ENCODE measurements around the gene TXLNA.
"Not testable (repeated sequence)": the region's sequence is repeated elsewhere in the genome, so short reads cannot be mapped to it uniquely, and the experiment has no call there.

TXLNA gene

DNA sequence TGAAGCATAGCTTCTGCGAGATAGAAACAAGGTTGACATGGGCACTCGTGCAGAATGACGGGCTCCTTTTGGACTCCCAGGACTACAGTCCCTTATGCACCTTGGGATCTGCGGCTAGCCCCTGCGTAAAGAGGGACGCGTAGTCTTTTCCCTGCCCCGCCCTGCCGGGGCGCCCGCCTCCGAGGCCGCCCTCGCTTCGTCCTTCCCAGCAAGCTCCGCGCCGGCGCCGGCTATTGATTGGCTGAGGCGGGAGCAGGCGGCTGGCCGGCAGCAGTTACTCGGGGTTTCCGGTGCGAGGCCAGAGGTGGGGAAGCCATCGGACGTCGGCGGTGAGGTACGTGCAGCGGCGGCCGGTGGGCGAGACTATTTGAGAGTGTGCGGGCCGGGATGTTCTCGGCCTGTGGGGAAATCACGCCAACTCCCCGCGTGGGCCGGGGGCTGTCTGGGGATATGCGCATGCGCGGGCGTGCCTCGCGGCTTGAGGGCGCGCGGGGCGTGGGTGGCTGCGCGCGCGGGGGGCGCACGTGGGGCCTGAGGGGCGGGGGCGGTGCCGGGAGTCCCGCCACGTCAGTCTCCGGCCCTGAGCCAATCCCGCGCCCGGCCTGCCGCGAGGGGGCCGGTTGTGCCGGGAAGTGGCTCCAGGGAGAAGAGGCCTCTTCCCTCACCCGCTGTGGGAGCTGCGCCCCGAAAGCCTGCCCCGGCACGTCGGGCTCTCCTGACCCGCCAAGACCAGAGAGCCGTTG lies at the start of gene TXLNA:
Gene TXLNA, plus strand, starts transcription at position 233 of the 743 bp plus-strand sequence. CDS start 671 bp downstream, outside the sequence.
- peaks cover 36% of the 10 kb centered on the region for H3K36me3 ChIP-seq (ENCODE audit: insufficient read depth, low read length)
- H3K4me3 ChIP-seq (ENCODE audit: low read length) = peak within 1 kb of the TSS; percentile 76
- no peaks in the 10 kb centered on the region for H3K27me3 ChIP-seq (ENCODE audit: insufficient read depth, low read length)
- H3K9me3 ChIP-seq (ENCODE audit: low read length) = no peaks in the 10 kb centered on the region
- peak within 1 kb of the TSS; percentile 18 for H2AFZ ChIP-seq (ENCODE audit: low read depth, low read length)
- H3K4me1 ChIP-seq (ENCODE audit: insufficient read depth, low read length) = peaks cover 19% of the 10 kb centered on the region

DNA sequence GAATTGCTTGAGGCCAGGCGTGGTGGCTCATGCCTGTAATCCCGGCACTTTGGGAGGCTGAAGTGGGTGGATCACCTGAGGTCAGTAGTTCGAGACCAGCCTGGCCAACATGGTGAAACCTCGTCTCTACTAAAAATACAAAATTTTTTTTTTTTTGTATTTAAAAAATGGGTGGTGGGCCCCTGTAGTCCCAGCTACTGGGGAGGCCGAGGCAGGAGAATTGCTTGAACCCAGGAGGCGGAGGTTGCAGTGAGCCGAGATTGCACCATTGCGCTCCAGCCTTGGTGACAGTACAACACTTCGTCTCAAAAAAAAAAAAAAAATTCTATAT lies 45.6 kb upstream of the TXLNA start:
- not testable (repeated sequence) for H3K4me3 ChIP-seq (ENCODE audit: low read length); H3K9me3 ChIP-seq (ENCODE audit: low read length); H3K4me1 ChIP-seq (ENCODE audit: insufficient read depth, low read length); H3K27me3 ChIP-seq (ENCODE audit: insufficient read depth, low read length); H2AFZ ChIP-seq (ENCODE audit: low read depth, low read length); H3K36me3 ChIP-seq (ENCODE audit: insufficient read depth, low read length)

DNA sequence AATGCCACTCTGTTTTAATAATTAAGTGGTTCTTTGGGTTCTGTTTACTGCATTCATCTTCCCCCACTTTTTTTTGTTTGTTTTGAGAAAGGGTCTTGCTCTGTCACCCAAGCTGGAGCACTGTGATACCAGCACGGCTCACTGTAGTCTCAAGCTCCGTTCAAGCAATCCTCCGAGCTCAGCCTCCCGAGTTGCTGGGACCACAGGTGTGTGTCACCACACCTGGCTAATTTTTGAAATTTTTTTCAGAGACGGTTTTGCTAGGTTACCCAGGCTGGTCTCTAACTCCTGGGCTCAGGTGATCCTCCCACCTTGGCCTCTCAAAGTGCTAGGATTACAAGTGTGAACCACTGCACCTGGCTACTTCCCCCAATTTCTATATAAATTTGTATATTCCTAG lies 42.4 kb upstream of the TXLNA start:
- no peak overlapping the region for H3K4me3 ChIP-seq (ENCODE audit: low read length)
- no peaks in the 10 kb centered on the region for H3K36me3 ChIP-seq (ENCODE audit: insufficient read depth, low read length)
- no peaks in the 10 kb centered on the region for H3K27me3 ChIP-seq (ENCODE audit: insufficient read depth, low read length)
- H3K9me3 ChIP-seq (ENCODE audit: low read length) = no peaks in the 10 kb centered on the region
- no peak overlapping the region for H2AFZ ChIP-seq (ENCODE audit: low read depth, low read length)
- peaks cover 3% of the 10 kb centered on the region for H3K4me1 ChIP-seq (ENCODE audit: insufficient read depth, low read length)

DNA sequence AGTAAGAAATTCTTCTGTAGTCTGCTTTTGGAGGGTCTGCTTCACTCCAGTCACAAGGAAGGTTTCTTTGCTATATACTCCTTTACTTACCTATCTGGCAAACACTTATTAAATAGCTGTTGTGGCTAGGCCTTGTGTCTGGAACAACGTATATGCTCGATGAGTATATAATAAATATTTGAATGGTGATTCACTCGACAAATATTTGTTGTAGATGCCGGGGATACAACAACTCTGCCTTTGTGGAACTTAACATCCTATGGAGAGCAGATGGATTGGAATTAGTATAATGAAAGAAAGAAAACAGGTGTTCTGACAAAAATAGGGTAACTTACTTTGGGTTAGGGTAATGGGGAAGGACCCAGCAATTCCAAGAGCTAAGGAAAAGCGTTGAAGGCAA lies 40.5 kb upstream of the TXLNA start:
- peaks cover 14% of the 10 kb centered on the region for H3K4me1 ChIP-seq (ENCODE audit: insufficient read depth, low read length)

DNA sequence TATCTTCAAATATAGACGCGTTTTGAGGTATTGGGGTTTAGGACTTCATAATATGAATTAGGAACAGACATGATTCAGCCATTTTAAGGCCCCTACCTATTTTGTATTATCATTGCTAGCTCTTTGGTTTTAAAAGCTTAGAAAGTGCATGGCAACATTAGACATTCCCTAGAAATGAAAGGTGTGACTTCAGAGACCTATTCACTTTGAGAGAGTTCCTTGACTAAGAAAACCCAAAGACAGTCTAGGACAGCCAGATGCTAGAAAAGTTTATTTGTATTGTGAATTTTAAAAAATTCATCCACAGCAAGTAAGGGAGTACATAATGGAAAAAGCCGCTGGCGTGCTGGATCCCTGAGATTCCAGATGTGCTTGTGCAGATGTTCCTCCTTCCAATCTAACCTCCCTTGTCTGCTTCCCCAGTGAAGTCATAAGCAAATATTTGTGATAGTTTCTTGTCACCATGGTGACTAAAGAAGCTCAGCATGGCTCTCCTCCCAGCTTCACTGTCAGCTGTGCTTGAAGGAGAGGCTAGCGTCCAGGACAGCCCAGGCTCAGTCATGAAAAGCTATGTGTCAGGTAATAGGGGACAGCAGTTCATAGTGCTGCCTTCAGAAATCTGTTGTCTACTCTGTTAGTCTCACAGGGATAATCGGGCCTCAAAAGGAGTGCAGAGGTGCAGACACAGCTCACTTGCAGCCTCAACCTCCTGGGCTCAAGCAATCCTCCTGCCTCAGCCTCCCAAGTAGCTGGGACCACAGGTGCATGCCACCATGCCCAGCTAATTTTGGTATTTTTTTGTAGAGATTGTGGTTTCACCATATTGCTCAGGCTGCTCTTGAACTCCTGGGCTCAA lies 36.8 kb upstream of the TXLNA start:
- Histone ChIP-seq H3K4me1 (ENCODE audit: insufficient read depth, low read length) (peaks cover 14% of the 10 kb centered on the region), H2AFZ (ENCODE audit: low read depth, low read length) (no peak overlapping the region), H3K36me3 (ENCODE audit: insufficient read depth, low read length) (peaks cover 5% of the 10 kb centered on the region), H3K9me3 (ENCODE audit: low read length) (peaks cover 3% of the 10 kb centered on the region), H3K4me3 (ENCODE audit: low read length) (no peak overlapping the region), H3K27me3 (ENCODE audit: insufficient read depth, low read length) (no peaks in the 10 kb centered on the region)

More for the DNA sequence above, 40.5 kb upstream of the TXLNA start:
- Histone ChIP-seq H3K27me3 (ENCODE audit: insufficient read depth, low read length) (no peaks in the 10 kb centered on the region), H3K4me3 (ENCODE audit: low read length) (no peak overlapping the region), H2AFZ (ENCODE audit: low read depth, low read length) (no peak overlapping the region), H3K9me3 (ENCODE audit: low read length) (no peaks in the 10 kb centered on the region), H3K36me3 (ENCODE audit: insufficient read depth, low read length) (no peaks in the 10 kb centered on the region)

DNA sequence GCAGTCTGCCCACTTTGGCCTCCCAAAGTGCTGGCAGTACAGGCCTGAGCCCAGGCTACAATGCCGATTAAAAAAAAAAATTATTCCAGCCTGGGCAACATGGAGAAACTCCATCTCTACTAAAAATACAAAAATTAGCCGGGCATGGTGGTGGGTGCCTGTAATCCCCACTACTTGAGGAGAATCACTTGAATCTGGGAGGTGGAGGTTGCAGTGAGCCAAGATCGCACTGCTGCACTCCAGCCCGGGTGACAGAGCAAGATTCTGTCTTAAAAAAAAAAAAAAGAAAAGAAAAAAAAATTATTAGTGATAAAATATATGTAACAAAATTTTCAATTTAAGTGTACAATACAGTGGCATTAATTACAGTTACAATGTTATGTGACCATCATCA lies 36.2 kb upstream of the TXLNA start:
- H3K4me3 ChIP-seq (ENCODE audit: low read length); H3K27me3 ChIP-seq (ENCODE audit: insufficient read depth, low read length); H3K9me3 ChIP-seq (ENCODE audit: low read length); H2AFZ ChIP-seq (ENCODE audit: low read depth, low read length); H3K36me3 ChIP-seq (ENCODE audit: insufficient read depth, low read length): not testable (repeated sequence)
- H3K4me1 ChIP-seq (ENCODE audit: insufficient read depth, low read length) = peaks cover 14% of the 10 kb centered on the region

DNA sequence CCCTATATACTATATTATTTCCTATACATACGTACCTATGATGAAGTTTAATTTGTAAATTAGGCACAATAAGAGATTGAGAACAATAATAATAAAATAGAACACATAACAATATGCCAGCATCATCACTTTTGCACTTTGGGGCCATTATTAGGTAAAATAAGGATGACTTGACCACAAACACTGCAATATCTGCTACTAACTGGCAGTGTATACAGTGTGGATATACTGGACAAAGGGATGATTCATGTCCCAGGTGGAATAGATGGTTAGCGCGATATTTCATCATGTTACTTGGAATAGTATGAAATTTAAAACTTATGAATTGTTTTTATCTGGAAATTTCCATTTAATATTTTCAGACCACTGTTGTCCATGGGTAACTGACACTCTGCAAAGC lies 35.4 kb upstream of the TXLNA start:
- H3K4me1 ChIP-seq (ENCODE audit: insufficient read depth, low read length) = peaks cover 14% of the 10 kb centered on the region
- no peak overlapping the region for H3K4me3 ChIP-seq (ENCODE audit: low read length)

DNA sequence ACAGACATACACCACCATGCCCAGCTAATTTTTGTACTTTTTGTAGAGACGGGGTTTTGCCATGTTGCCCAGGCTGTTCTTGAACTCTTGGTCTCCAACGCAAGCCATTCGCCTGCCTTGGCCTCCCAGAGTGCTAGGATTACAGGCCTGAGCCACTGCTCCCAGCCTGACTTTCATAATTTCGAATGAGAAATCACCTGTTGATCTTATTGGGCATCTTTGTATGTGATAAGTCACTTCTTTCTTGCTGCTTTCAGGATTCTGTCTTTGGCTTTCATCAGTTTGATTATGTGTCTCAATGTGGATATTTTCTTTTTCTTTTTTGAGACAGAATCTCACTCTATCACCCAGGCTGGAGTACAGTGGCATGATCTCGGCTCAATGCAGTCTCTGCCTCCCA lies 31.7 kb upstream of the TXLNA start:
- not testable (repeated sequence) for H2AFZ ChIP-seq (ENCODE audit: low read depth, low read length); H3K4me3 ChIP-seq (ENCODE audit: low read length); H3K4me1 ChIP-seq (ENCODE audit: insufficient read depth, low read length); H3K9me3 ChIP-seq (ENCODE audit: low read length); H3K36me3 ChIP-seq (ENCODE audit: insufficient read depth, low read length); H3K27me3 ChIP-seq (ENCODE audit: insufficient read depth, low read length)

More for the DNA sequence above, 35.4 kb upstream of the TXLNA start:
- Histone ChIP-seq H2AFZ (ENCODE audit: low read depth, low read length) (no peak overlapping the region), H3K36me3 (ENCODE audit: insufficient read depth, low read length) (peaks cover 5% of the 10 kb centered on the region), H3K27me3 (ENCODE audit: insufficient read depth, low read length) (no peaks in the 10 kb centered on the region), H3K9me3 (ENCODE audit: low read length) (peaks cover 7% of the 10 kb centered on the region)

DNA sequence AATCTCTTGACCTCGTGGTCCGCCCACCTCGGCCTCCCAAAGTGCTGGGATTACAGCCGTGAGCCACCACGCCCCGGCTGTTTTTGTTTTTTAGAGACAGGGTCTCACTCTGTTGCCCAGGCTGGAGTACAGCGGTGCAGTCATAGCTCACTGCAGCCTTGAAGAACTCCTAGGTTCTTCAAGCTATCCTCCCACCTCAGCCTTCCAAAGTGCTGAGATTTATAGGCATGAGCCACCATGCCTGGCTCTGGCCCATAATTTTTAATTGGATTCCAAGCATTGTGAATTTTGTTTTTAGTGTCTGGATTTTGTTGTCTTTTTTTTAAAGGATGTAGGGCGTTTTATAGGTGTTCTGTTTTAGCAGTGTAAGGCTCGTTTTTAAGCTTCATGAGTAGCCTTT lies 28.6 kb upstream of the TXLNA start:
- H2AFZ ChIP-seq (ENCODE audit: low read depth, low read length) = no peak overlapping the region
- peaks cover 14% of the 10 kb centered on the region for H3K36me3 ChIP-seq (ENCODE audit: insufficient read depth, low read length)
- no peak overlapping the region for H3K4me3 ChIP-seq (ENCODE audit: low read length)
- no peaks in the 10 kb centered on the region for H3K27me3 ChIP-seq (ENCODE audit: insufficient read depth, low read length)
- peaks cover 9% of the 10 kb centered on the region for H3K9me3 ChIP-seq (ENCODE audit: low read length)
- H3K4me1 ChIP-seq (ENCODE audit: insufficient read depth, low read length) = no peaks in the 10 kb centered on the region

DNA sequence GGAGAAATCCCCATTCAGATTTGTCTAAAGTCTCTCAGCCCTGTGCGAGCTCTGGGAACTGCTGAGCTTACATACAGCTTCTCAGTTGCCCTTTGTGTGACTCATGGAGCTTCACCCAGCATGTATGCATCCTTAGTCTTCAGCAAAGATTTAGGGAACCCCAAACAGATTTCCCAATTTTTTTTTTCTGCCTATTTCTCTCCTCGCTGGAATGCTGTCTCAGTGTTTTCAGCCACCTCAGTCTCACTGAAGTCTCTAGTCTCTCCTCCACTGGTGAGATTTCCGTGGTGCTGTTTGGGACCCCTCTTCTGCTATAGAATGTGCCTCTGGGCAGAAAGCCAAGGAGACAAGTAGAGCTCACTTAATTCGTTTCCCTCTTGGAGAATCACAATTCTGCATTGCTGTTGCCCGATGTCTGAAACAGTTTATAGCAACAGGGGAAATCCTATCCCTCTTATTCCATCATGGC lies 28.1 kb upstream of the TXLNA start:
- Histone ChIP-seq H3K9me3 (ENCODE audit: low read length) (peaks cover 9% of the 10 kb centered on the region), H3K4me3 (ENCODE audit: low read length) (no peak overlapping the region), H3K36me3 (ENCODE audit: insufficient read depth, low read length) (peaks cover 18% of the 10 kb centered on the region), H3K4me1 (ENCODE audit: insufficient read depth, low read length) (no peaks in the 10 kb centered on the region), H3K27me3 (ENCODE audit: insufficient read depth, low read length) (no peaks in the 10 kb centered on the region), H2AFZ (ENCODE audit: low read depth, low read length) (no peak overlapping the region)

DNA sequence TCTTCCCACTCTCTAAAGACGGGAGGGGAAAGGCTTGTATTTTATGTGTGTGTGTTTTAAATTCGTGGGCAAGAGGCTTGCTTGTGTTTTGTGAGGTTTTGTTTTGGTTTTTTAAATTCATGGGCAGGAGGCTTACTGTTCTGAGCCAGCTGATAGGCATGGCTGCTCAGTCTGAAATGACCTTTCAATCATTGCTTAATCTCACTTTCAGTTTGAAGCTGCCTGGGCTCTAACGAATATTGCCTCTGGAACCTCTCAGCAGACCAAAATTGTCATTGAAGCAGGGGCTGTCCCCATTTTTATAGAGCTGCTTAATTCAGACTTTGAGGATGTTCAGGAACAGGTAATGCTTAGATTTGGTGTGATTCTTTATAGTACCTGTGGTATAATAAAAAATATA lies 20.3 kb upstream of the TXLNA start:
- Histone ChIP-seq H3K9me3 (ENCODE audit: low read length) (no peaks in the 10 kb centered on the region), H3K4me3 (ENCODE audit: low read length) (no peak overlapping the region), H3K36me3 (ENCODE audit: insufficient read depth, low read length) (peaks cover 84% of the 10 kb centered on the region), H3K27me3 (ENCODE audit: insufficient read depth, low read length) (no peaks in the 10 kb centered on the region), H3K4me1 (ENCODE audit: insufficient read depth, low read length) (no peaks in the 10 kb centered on the region), H2AFZ (ENCODE audit: low read depth, low read length) (no peak overlapping the region)

DNA sequence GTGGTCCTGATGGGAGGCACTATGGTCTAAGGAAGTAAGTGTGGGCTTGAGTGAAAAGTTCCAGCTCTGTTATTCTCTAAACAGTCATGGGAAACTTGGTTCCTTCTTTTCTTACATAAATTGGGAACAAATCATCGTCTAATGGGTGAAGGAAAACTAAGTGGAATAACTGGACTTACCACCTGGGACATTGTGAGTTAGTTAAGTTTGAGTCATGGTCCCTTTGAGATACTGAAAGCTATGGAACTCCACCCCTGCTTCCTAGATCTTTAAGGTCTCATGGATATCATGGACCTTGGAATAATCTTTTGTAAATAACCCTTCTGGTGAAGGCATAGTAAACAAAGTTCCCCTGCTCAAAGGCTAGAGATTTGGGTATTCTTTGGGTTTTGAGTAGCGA lies 16.1 kb upstream of the TXLNA start:
- no peaks in the 10 kb centered on the region for H3K9me3 ChIP-seq (ENCODE audit: low read length)
- no peak overlapping the region for H3K4me3 ChIP-seq (ENCODE audit: low read length)
- H3K36me3 ChIP-seq (ENCODE audit: insufficient read depth, low read length) = peaks cover 78% of the 10 kb centered on the region
- no peaks in the 10 kb centered on the region for H3K4me1 ChIP-seq (ENCODE audit: insufficient read depth, low read length)
- H2AFZ ChIP-seq (ENCODE audit: low read depth, low read length) = no peak overlapping the region
- no peaks in the 10 kb centered on the region for H3K27me3 ChIP-seq (ENCODE audit: insufficient read depth, low read length)

DNA sequence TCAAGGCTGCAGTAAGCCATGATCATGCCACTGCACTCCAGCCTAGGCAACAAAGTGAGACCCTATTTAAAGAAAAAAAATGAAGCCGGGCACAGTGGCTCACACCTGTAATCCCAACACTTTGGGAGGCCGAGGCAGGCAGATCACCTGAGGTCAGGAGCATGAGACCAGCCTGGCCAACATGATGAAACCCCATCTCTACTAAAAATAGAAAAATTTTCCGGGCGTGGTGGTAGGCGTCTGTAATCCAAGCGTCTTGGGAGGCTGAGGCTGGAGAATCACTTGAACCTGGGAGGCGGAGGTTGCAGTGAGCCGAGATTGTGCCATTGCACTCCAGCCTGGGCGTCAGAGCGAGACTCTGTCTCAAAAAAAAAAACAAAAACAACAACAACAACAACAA lies 13.8 kb upstream of the TXLNA start:
- H2AFZ ChIP-seq (ENCODE audit: low read depth, low read length); H3K4me1 ChIP-seq (ENCODE audit: insufficient read depth, low read length); H3K4me3 ChIP-seq (ENCODE audit: low read length); H3K9me3 ChIP-seq (ENCODE audit: low read length); H3K27me3 ChIP-seq (ENCODE audit: insufficient read depth, low read length): not testable (repeated sequence)
- peaks cover 77% of the 10 kb centered on the region for H3K36me3 ChIP-seq (ENCODE audit: insufficient read depth, low read length)

Data from neuron (in vitro differentiated cells).